Keratinocyte (primary cell): ENCODE results near the gene ARHGAP18.

Experiments used
- EZH2 ChIP-seq: IDR thresholded peaks from one replicate; pipeline ENCODE4 v1.6.1; 2012; ENCODE audit warnings: inconsistent platforms, mild to moderate bottlenecking, low read length, moderate library complexity
- TF ChIP-seq, protein P1 (sequence below), 3 experiments: IDR thresholded peaks in 1 of 3; conservative IDR thresholded peaks in 1 of 3; optimal IDR thresholded peaks in 1 of 3; 2 replicates in 2 of 3; 3 replicates in 1 of 3; pipeline versions ENCODE3 to v1.5.1; 2011; ENCODE audit warnings: low read length in 3 of 3, mild to moderate bottlenecking in 3 of 3, moderate library complexity in 2 of 3, control low read depth in 1 of 3, inconsistent platforms in 1 of 3; ENCODE audit not compliant: insufficient read depth in 2 of 3; ENCODE audit errors: extremely low read depth in 1 of 3

DNA sequence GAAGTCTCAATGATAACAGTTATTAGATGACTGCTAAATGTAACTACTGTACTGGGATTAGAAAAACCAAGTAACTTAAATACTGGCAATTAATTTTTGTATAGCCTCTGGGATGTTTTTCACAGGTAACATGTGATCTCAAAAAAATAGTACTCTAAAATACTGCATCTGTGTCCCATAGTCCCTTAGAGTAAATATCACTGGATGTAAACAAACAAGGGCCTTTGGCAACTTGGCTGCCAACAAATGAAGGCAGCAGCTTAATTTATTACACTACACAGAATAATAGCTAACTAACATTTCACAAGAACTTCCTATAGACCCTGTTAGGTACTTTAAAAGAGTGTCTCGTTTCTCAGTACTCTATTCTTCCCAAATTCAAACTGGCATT, 14.0 kb downstream of the ARHGAP18 start:
- TF ChIP-seq, protein P1, sequence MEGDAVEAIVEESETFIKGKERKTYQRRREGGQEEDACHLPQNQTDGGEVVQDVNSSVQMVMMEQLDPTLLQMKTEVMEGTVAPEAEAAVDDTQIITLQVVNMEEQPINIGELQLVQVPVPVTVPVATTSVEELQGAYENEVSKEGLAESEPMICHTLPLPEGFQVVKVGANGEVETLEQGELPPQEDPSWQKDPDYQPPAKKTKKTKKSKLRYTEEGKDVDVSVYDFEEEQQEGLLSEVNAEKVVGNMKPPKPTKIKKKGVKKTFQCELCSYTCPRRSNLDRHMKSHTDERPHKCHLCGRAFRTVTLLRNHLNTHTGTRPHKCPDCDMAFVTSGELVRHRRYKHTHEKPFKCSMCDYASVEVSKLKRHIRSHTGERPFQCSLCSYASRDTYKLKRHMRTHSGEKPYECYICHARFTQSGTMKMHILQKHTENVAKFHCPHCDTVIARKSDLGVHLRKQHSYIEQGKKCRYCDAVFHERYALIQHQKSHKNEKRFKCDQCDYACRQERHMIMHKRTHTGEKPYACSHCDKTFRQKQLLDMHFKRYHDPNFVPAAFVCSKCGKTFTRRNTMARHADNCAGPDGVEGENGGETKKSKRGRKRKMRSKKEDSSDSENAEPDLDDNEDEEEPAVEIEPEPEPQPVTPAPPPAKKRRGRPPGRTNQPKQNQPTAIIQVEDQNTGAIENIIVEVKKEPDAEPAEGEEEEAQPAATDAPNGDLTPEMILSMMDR (optimal IDR thresholded peaks at IDR 0.05 in 1 of 3, IDR thresholded peaks at IDR 0.05 in 1 of 3, conservative IDR thresholded peaks at IDR 0.05 in 1 of 3; ENCODE audit: extremely low read depth in 1 of 3, insufficient read depth in 2 of 3, low read length in 3 of 3), result no peak
- TF ChIP-seq EZH2, result no peak
